NCI-H510A treated with DMSO at 0.1 percent for 48 hours (cell line): ENCODE data around the gene SPAG16.
"Not testable (repeated sequence)": the region's sequence is repeated elsewhere in the genome, so short reads cannot be mapped to it uniquely, and the experiment has no call there.

Experiments
- DNase-seq: peaks from one replicate; lab custom pipeline; 2025; lab: John Stamatoyannopoulos, UW

Gene SPAG16

DNA sequence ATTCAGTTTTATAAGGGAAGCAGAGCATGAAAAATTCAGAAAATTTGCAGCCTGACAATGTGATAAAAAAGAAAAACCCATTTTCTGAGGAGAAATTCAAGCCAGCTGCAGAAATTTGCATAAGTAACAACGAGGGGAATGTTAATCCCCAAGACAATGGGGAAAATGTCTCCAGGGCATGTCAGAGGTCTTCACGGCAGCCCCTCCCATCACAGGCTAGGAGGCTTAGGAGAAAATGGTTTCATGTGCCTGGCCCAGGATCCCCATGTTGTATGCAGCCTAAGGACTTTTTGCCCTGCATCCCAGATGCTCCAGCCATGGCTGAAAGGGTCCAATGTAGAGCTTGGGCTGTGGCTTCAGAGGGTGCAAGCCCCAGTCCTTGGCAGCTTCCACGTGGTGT, 714.7 kb downstream of the SPAG16 start:
- DNase-seq, result not testable (repeated sequence)

DNA sequence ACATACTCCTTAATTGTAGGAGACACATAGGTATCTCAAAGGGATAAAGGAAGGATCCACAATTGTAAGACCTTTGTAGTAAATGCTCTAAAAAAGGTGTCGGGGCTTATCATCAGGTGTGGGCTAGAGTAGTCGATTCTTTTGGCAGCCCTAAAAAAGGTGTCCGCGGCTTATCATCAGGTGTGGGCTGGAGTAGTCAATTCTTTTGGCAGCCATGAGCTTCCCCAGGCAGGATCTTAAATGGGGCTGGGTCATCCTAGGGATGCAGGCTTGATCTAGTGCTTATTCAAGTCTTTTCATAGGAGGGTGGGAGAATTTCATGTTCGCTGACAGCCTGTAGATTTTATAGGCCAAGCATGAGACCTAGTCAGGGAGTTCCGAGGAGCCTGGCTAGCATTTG, 720.2 kb downstream of the SPAG16 start:
- no peak for DNase-seq

DNA sequence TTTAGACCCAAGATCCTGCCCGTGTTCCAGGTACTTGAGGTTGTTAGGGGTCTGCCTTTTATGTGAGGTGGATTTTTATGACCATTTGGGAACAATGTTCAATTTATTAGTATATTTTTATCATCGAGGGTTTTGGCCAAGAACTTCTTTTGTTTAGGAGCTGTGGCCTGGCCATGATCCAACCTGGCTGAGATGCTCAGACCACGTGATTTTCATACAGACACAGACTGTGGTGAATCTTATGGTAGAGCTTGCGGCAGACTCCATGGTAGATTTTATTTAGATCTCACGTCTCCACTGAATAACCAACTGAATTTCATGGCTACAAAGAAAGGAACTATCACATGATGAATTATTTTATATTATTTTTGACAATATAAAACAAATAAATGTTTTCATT, 721.1 kb downstream of the SPAG16 start:
- DNase-seq, result no peak

DNA sequence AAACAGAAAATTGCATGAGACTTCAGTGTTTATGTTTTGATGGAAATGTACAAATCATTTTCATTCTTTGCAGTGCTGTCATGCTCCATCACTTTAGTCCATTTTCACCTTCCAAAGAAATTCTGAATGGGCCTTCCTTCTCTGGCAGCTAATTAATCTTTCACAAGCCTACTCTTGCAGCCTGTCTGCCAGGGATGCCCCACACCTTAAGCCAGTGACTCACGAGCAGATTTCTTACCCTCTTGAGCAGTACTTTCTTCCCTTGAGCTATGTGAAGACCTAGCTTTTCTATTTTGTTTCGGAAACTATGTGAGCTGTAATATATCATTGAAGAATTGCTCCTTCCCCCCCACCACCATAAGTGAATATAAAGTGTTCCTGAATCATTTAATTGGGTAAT, 722.3 kb downstream of the SPAG16 start:
- no peak for DNase-seq

DNA sequence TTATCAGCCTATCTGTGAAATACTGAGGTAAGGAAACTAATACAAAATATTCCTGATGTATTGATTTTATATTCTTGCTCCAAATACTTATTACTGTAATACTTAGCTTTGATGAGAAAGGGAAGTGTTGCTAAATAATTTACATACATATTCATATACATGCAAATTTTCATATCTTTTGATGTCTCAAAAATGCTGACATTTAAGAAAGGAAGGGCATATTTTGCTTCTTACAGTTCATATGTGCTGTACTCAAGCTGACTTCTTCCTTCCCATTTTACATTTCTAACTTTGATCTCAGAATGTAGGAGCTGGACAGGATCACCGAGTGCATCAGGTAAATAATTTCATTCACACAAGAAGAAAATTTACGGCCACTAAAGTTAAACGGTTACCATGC, 727.4 kb downstream of the SPAG16 start:
- DNase-seq, result no peak

DNA sequence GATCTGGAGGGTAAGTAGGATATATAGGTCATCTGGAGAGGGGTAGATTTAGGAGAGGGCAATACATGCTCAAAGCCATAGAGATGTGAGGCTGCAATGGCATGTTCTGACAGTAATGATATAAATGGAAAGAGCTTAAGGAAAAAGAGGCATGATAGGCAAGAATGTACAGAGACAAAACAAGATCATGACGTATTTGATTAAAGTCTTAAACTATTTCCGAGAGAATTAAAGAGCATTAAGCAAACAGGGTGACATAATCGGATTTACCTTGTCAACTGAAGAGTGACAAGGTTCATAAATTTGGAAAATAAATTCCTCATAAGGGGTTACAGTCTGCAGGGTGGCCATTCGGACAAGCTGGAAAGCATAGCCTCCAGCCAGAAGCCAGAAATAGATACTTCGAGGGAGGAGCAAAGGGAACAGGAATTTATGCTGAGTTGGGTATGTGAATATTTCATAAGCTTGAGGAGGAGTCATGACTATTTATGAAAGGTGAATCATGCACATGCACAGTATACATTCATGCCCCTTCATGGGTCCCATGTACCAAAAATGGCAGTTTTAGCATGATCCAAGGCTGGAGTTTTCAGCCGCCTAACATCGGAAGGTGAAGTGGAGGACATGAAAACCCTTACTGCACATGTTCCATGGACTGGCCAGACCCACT, 730.4 kb downstream of the SPAG16 start:
- no peak for DNase-seq

DNA sequence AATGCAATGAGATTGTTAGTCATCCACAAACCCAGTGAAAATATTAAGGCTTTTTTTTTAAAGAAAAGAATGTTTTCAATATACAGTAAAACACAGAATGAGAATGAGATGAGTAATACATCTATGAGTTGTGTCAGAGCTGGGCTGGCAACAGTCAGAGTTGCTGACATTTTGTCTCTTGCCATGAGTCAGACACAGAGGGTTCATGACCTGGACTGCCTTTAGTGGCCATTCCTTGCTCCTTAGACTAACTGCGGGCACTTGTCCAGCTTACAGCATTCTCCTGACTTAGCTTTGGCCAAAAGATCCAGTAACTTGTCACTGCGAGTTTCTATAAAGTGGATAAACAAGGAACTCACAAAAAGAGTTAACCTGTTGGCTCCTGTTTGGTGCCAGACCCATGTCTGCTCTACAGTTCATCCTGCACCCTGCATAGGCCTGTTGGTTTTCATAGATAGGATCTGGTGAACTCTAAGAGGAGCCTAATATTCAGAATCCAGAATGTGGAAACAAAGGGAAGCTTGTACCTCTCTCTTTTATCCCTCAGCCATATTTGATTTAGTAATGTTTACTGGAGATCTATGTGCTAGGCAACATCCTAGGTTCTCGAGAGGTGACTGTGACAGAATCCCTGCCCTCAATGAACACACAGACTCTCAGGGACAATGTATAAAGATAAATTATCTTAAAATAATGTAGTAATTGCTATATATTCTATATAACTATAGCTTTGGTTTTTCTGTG, 735.1 kb downstream of the SPAG16 start:
- no peak for DNase-seq

DNA sequence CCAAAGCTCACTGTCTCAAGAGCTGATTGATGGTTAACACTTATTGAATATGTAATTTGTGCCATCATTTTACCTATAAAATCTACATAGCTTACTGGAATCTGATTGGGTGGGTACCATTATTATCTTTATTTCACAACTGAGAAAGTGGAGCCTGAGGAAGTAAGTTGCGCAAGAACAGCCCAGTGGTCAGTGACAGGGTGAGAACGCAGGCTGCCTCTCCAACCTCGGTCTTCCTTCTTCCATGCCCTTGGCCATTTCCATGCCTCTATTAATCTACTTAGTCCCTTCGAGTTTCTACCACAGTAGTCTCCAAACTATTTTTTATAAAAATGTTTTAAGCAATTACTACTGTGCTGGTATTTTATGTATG, 735.7 kb downstream of the SPAG16 start:
- DNase-seq, result no peak

DNA sequence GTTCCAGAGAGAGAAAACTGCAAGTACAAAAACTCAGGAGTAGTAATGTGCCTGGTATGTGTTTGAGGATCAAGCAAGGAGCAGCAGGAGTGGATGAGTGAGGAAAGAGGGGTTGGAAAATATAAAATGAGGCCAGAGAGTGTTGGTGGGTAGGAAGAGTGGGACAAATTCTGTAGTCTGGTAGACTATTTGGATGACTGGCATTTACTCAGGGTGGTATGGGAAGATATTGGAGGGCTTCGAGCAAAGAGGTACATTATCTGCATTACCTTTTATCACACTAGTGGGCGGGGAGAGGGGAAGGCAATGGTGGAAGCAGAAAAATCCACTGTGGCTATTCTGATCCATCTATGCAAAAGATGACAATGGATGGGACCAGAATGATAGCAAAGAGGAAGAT, 744.9 kb downstream of the SPAG16 start:
- DNase-seq, result no peak

DNA sequence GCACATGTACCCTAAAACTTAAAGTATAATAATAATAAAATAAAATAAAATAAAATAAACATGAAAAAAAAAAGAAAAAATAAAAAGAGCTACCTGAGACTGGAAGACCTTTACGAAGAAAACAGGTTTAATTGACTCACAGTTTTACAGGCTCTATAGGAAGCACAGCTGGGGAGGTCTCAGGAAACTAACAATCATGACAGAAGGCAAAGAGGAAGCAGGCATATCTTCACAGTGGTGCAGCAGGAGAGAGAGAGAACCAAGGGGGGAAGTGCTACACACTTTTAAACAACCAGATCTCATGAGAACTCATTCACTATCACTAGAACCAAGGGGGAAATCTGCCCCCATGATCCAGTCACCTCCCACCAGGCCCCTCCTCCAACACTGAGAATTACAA, 747.3 kb downstream of the SPAG16 start:
- DNase-seq, result no peak

DNA sequence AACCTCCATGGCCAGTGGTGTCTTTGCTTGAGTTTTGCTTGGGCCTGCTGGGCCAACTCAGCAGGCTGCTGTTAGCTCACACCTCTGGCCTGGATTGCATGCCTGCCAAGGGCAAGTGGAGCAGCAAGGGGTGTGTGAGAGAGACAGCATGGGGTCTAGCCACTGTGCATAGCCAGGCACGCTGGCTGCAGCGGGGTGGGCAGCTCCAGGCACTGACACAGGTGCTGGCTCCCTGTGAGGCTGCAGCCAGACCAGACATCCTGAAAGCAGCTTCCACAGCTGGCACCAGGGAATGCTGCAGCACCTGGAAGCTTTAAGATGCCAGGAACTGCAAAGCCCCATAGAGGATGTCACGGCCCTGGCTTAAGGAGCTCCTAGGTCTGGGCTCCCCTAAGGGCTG, 750.2 kb downstream of the SPAG16 start:
- no peak for DNase-seq

DNA sequence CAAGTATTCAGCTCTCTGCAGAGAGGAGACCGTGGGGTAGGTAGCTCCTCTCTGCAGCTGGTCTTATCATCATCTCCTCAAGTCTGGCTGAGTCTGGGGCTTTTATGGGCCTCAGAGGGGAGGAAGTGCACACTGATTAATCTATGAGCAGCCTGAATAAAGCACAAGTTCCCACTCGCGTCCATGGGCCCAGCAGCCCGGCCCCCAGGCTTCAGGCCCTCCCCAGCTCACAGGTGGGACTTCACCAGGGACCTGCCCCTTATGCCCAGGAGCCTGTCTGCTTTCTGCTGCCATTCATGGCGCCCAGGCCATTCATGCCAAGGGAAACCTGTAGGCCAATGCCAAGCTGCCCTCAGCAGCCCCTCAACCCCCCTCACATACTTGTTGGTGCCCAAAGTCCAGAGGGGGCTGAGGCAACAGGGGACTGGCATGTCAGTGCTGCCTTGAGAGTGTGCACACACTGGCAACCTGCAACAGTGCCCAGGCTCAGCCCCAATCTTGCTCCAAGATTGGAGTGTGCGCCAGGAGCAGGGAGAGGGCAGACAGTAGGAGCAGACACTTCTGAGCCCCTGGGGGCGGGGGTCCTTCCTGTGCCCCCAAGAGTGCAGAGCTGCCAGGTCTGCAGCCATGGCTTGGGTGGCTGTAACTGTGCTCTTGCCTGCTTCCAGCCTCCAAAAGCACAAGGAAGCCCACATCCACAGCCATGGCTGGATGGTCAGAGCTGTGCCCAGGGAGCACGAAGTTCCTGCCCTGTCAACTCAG, 751.0 kb downstream of the SPAG16 start:
- DNase-seq, result no peak

DNA sequence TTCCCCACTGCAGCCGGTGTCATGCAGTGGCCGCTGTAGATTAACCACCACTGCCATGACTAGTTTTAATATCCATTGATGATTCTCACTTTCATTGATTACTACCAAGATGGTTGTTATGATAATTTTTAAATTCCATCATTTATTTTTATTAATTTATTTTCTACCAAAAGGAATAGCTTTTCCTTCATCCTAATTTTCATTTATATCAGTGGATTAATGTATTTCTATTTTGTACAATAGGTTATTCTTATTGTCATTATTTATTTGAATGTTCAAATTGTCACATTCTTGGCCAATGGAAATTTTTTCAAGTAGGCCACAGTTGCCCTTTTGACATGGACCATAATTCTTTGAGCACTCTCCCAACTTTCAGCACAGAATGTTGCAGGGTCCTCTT, 751.7 kb downstream of the SPAG16 start:
- no peak for DNase-seq

DNA sequence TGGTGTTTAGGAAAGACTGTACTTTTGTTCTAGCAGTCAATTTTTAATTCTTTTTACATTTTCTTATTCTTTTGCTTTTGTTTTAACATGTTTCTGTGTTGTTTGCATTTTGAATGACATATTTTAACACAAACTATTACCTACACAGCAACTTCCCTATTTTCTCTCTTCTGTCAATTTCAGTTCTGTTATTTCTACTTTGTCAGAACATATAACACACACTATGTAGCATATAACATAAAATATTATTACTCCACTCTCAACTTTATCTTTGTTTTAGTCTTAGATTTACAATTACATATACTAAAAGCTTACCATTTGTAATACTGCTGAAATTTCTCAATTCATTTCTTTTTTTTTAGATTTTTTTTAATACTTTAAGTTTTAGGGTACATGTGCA, 753.9 kb downstream of the SPAG16 start:
- DNase-seq, result no peak

DNA sequence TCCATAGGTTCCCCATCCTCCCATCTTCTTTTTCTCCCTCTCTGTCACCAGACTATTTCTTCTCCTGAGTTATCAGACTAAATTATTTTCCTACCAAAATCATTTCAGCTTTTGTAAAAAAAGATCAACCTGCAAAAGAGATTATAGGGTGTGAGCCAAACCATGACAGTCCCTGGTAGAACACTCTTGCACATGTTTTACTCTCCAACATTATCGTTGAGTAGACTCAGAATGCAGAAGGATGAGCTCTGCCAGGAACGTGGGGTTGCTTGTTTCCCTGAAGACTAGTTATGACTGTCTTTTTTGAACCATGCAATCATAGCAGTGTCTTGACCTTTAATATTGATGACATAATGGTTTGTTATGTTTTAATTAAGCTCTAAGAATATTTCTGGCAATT, 766.5 kb downstream of the SPAG16 start:
- no peak for DNase-seq

DNA sequence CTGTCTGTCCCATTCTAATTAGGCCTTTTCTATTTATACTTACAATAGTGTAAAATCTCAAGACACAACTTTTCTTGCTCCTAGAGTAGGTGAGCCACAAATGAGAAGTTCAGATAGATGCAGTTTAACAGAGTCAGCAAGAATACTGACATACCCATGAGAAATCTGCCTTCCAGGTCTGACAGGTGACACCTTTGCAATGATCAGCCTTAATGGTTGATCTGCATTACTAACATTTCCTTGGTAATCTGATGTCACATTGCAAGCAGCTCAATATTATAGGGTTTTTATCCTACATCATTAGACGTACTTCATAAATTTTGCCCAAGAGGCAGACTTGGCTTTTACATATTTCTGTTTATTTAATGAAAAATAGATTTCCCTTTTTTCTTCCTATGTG, 767.3 kb downstream of the SPAG16 start:
- DNase-seq, result no peak

DNA sequence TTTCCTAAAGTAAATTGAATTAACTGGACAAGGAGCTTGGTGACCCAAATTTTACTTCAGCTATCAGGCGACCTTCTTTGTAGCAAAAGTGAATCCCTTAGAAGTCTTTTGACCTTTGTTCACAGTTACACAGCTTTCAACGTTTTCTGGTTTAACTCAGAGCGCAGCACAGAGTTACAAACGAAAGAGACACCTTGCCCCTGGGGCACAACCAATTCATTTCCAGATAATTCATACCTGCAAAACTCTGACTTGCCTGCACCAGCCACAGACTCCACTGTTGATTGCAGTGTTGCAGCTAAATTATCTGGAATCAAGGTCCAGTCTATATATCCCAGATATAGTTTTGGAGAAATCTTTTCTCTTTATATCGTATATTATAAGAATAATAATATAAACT, 768.0 kb downstream of the SPAG16 start:
- no peak for DNase-seq

DNA sequence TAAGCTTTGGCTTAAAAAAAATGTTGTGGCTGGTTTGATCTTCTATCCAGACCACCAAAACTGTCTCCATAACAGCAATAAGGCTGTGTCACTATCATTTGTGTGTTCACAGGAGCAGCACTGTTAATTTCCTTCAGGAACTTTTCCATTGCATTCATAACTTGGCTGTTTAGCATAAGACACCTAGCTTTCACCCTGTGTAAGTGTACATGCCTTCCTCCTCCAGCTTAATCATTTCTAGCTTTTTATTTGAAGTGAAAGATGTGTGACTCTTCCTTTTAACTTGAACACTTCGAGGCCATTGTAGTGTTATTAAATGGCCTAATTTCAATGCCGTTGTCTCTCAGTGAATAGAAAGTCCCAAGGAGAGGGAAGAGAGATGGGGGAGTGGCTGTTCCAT, 773.7 kb downstream of the SPAG16 start:
- DNase-seq, result no peak

DNA sequence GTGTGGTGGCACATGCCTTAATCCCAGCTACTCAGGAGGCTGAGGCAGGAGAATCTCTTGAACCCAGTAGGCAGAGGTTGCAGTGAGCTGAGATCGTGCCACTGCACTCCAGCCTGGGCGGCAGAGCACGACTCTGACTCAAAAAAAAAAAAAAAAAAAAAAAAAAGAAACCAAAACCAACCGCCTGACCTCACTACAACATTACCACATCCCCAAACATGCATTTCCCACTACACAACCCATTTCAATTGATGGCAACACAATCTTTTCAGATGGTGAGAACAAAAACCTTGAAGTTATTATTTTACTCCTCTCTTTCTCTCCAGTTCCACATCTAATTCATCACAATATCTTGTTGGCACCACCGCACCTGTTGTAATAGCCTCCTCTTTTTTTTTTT, 778.0 kb downstream of the SPAG16 start:
- DNase-seq, result not testable (repeated sequence)

DNA sequence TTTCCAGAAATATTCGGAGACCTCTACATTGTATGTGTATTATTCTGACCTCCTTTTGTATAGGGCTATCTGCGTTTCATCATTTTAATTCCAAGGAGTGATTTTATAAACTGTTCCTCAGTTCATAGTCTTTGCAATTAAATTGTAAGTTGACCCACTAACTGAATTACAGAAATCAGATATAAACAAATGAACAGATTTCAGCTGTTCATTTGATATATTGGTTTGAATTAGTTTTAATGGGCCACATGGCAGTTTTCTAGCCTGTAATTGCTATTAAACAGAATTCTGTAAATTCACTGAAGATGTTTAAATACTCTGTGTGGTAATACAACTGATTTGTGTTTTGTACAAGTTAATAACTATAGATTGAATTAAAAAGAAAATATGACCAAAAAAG, 780.2 kb downstream of the SPAG16 start:
- DNase-seq, result no peak

DNA sequence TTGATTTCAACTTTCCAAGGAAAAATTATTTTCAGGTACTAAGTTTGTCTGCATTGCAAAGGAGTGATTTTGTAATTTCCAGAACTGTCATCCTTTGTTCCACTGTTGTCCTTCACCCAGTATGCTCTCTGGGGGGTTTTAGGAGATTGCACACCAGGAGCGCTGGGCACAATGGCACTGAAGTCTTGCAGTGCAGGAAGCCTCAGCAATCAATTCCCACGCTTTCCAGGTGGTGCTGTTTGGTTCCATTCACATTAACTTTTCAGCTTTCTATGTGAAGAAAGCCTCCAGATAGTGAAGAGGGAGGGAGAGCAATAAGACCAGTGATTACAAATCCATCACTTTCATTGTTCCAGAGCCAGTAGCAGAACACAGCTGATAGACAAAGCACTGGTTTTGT, 782.6 kb downstream of the SPAG16 start:
- DNase-seq, result no peak

DNA sequence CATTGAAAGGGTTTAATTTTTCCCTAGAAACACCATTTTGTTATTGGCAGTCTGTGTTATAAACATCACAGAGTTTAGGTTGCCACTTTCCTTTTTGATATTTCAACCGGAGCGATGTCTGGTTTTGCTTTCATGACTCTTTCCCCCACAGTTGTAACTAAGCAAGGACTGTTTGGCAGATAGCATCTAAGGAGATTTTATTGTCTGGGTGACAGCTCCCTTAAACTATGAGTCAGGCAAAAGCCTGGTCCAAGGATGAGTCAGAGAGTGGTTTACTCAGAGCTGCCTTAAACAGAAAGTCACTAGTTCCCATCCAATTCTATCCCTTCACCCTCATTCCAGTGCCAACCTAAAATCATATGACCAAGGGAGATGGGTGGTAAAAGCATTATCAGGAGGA, 785.0 kb downstream of the SPAG16 start:
- no peak for DNase-seq

DNA sequence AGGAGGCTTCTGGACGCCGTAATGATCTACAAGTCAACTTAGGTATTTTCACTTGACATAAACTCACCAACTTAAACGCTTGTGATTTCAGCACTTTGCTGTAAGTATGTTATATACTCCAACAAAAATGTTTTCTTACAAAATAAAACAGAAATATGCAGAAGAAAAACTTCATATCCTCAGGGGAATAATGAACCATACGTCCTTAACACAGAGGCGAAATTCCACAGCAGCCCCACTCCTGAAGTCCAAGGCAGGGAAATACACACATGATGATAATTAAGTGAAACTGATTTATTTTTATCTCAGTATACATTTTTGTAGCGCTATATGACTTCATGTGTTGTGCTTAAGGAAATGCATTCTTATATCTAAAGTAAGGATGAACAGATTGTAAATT, 791.2 kb downstream of the SPAG16 start:
- no peak for DNase-seq
